Measurements from ENCODE around the gene ASAP2. TPM values are rescaled to one million over a fixed set of nuclear protein-coding genes. Genes with fewer than 3 reads are reported as not detected.

The ASAP2 gene
- total RNA-seq, 1 experiment from 2014 or later, result 24.4 TPM

- no peak for DNase-seq (ENCODE audit: low spot score)
These were observed 112.1 kb downstream of the ASAP2 start for GRCh38 chr2:9318461-9319337.

- no peak for DNase-seq (ENCODE audit: low spot score)
These were observed 112.7 kb downstream of the ASAP2 start for GRCh38 chr2:9319338-9319715.

- DNase-seq (ENCODE audit: low spot score), result no peak
These were observed 116.0 kb downstream of the ASAP2 start for GRCh38 chr2:9322576-9322975.

GRCh38 chr2:9325428-9325827 lies 118.8 kb downstream of the ASAP2 start:
- no peak for DNase-seq (ENCODE audit: low spot score)

- peak; percentile 53 for DNase-seq (ENCODE audit: low spot score)
These were observed 120.4 kb downstream of the ASAP2 start for GRCh38 chr2:9326975-9327374.

- DNase-seq (ENCODE audit: low spot score), result no peak
These were observed 121.3 kb downstream of the ASAP2 start for GRCh38 chr2:9327873-9328352.

- no peak for DNase-seq (ENCODE audit: low spot score)
These were observed 122.3 kb downstream of the ASAP2 start for GRCh38 chr2:9328931-9329330.

- DNase-seq (ENCODE audit: low spot score), result no peak
These were observed 122.9 kb downstream of the ASAP2 start for GRCh38 chr2:9329497-9329896.

GRCh38 chr2:9330612-9331270 lies 124.1 kb downstream of the ASAP2 start:
- no peak for DNase-seq (ENCODE audit: low spot score)

- DNase-seq (ENCODE audit: low spot score), result no peak
These were observed 125.1 kb downstream of the ASAP2 start for GRCh38 chr2:9331704-9332103.

- no peak for DNase-seq (ENCODE audit: low spot score)
These were observed 125.7 kb downstream of the ASAP2 start for GRCh38 chr2:9332136-9332852.

- DNase-seq (ENCODE audit: low spot score), result no peak
These were observed 126.2 kb downstream of the ASAP2 start for GRCh38 chr2:9332853-9333245.

- peak; percentile 86 for DNase-seq (ENCODE audit: low spot score)
These were observed 127.1 kb downstream of the ASAP2 start for GRCh38 chr2:9333591-9334171.

GRCh38 chr2:9334761-9335160 lies 128.1 kb downstream of the ASAP2 start:
- DNase-seq (ENCODE audit: low spot score), result no peak

- no peak for DNase-seq (ENCODE audit: low spot score)
These were observed 128.8 kb downstream of the ASAP2 start for GRCh38 chr2:9335322-9335832.

- DNase-seq (ENCODE audit: low spot score), result no peak
These were observed 129.6 kb downstream of the ASAP2 start for GRCh38 chr2:9336241-9336575.

- peak; percentile 53 for DNase-seq (ENCODE audit: low spot score)
These were observed 130.1 kb downstream of the ASAP2 start for GRCh38 chr2:9336576-9337314.

GRCh38 chr2:9337901-9338300 lies 131.3 kb downstream of the ASAP2 start:
- DNase-seq (ENCODE audit: low spot score), result no peak

- DNase-seq (ENCODE audit: low spot score), result no peak
These were observed 134.8 kb downstream of the ASAP2 start for GRCh38 chr2:9341337-9341887.

- DNase-seq (ENCODE audit: low spot score), result no peak
These were observed 136.0 kb downstream of the ASAP2 start for GRCh38 chr2:9342659-9343058.

- no peak for DNase-seq (ENCODE audit: low spot score)
These were observed 136.9 kb downstream of the ASAP2 start for GRCh38 chr2:9343524-9343923.
